ENCODE measurements around the gene SELENON.

- TF ChIP-seq EP300 (IDR thresholded peaks at IDR 0.05) (no peak), CTCF (IDR thresholded peaks at IDR 0.05) (no peak), POLR2A (IDR thresholded peaks at IDR 0.05) (no peak)
Observed at GRCh38 chr1:25816112-25816718, 16.2 kb downstream of the SELENON start.
